Activated CD8-positive, alpha-beta memory T cell treated with anti-CD3 and anti-CD28 coated beads for 4 hours (primary cell): ENCODE measurements around the gene OR52E5.

Experiments
- DNase-seq, 2 donors: peaks; one replicate each; pipeline ENCODE4 v3.0.0-alpha.2; 2020; ENCODE audit warnings: low read depth in 2 of 2

OR52E5 gene

DNA sequence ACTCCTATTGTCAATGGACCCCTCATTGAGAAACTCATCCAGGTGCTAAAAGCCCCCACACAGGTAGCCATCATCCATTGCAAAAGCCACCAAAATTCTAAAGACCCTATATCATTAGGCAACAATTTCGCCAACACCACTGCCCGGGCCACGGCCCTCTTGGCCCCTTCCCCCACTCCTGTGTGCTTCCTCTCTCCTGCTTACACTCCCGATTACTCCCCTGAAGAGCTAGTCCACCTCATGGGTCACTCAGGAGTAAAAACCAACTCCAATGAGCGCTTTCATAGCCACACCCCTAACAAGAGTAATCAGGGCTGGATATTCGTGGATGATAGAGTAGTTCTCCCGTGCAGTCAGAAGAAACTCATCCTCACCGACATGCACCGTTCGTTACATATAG is 40.1 kb downstream of the OR52E5 start:
- no peak for DNase-seq

DNA sequence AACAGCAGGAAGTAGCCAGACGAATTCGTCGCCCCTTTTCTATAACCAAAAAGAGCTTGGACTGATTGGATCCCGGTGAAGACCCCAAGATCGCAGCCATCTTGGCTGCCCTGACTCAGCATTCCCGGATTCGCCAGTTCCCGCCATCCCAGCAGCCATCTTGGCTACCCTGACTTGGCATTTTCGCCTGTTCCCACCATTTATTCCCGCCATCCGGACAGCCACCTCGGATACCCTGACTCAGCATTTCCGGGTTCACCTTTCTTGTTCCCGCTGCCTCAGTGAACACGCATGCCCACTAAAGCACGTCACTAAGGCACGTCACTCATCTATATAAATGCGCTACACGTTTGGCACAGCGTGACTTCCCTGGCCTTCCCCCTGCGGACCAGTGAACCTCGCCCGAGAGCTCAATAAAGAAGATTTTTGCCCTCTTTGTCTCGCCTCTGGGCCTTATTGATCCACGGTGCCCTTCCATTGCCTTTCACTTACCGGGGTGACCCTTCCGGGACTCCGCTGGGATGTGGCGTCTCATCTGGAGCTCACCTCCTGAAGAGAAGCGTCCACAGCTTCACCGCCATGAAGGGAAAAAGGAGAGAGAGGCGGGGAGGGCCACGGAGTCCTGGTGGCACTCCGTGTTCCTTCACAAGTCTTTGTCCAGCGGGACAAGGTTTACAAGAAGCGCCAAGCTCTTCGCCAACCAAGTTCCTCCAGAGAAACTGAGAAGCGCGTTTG is 45.0 kb downstream of the OR52E5 start:
- DNase-seq = no peak

DNA sequence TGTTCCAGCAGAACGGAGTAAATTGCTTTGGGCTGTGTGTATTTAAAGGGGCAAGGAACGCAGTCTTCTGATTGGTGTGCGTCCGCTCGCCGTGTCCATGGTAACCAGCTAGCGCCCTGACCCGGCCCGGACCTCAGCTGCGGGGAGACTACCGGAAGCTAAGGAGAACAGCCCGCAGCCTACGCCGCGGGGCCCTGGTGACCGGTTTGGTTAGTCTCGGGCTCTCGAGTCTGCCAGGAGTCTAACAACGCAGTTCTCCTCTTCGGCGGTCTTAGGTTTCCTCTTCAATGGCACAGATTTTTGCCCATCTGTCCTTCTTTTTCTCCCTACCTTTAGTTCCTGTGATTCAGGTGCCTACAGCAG is 45.6 kb downstream of the OR52E5 start:
- no peak for DNase-seq

DNA sequence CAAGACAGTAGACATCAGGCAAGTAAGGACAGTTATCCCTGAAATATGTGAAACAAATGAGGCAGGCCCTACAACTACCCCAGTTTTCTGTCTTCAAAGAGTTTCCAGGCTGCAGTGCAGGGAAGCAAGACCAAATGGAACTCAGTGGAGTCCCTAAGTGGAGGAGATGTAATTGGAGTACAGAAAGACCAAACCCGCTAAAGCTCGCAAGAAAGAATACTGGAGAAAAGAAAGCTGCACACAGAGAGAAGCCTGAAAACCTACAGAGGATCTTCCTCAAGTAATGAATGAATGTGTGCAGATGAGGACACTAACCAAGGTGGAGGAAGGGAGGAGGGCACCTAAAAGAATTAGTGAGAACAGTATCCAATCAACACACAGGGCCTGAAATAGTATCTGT is 47.7 kb downstream of the OR52E5 start:
- no peak for DNase-seq

DNA sequence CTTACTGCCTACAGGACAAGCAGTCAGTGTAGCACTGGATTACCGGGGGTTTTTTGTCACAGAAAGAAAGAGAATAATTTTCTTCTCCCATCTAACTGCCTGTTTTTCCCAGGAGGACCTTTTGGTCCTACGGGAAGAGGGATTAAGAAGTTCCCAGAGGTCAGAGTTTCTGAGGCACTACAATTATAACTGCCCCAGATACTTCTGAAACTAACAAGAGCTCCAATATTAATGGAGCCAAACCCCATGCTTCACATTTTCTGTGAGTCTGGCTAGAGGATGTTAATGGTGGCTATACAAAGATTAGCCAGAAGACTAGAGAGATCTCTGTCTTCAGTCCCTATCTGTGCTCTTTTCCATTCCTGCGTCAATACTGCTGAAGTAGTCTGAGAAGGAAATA is 48.9 kb downstream of the OR52E5 start, which contains the start of gene OR56A3:
OR56A3 (plus strand) TSS at position 301 of the 400 bp plus-strand sequence. CDS start 5,096 bp downstream, outside the sequence.
- no peak for DNase-seq
